Superior temporal gyrus (tissue), 1 donor: Measurements from ENCODE around the gene SORT1.
"Not testable (repeated sequence)": the region's sequence is repeated elsewhere in the genome, so short reads cannot be mapped to it uniquely, and the experiment has no call there.

Source experiments
- DNase-seq: peaks from one replicate; pipeline ENCODE4 v3.0.0-alpha.2; 2016; ENCODE audit errors: extremely low spot score

The SORT1 gene

DNA sequence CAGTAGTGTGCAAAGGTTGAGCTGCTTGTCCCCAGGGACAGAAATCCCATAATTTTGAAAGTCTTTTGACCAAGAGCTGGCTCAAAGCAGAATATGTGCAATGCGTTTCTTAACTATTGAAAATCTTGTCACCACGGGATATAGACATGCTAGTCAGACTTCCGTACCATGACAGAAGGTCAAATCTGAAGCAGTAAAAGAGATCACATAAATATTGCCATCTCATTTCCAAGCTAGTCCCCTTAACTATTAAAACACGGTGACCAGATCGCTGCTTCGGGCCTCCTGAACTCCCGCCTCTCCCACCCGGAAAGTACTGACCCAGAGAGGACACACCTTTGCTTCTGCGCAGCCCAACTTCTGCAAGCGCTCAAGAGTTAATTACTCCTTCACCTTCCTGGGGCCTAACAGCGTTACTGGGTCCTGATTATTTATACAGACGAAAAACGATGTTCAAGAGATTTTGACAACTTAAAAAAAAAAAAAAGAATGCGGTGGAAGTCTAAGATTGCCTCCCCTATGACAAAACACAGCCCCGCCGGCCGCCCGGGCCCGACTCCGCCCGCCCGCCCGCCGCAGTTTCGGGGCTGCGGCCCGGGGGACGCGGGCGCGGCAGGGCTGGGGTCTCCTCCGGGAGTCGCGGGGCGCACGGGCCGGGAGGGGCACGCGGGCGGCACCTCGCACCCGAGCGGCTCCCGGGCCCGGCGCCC, 692 bp downstream of the SORT1 start:
- peak; percentile 73 for DNase-seq

DNA sequence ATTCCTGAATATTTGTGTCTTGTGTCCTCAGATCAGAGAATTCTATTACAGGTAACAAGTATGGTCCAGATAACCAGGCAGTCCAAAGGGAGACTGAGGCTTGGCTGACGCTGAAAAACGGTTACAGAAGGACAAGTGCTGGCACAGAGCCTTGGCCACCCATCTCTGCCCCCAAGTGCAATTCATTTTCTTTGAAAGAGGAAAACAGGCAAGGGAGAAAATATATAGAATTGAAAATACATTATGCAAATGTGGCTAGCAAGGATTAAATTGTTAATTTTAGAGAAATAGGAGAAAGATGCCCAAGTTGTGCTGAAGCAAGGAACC, 1.2 kb downstream of the SORT1 start:
- DNase-seq = no peak

DNA sequence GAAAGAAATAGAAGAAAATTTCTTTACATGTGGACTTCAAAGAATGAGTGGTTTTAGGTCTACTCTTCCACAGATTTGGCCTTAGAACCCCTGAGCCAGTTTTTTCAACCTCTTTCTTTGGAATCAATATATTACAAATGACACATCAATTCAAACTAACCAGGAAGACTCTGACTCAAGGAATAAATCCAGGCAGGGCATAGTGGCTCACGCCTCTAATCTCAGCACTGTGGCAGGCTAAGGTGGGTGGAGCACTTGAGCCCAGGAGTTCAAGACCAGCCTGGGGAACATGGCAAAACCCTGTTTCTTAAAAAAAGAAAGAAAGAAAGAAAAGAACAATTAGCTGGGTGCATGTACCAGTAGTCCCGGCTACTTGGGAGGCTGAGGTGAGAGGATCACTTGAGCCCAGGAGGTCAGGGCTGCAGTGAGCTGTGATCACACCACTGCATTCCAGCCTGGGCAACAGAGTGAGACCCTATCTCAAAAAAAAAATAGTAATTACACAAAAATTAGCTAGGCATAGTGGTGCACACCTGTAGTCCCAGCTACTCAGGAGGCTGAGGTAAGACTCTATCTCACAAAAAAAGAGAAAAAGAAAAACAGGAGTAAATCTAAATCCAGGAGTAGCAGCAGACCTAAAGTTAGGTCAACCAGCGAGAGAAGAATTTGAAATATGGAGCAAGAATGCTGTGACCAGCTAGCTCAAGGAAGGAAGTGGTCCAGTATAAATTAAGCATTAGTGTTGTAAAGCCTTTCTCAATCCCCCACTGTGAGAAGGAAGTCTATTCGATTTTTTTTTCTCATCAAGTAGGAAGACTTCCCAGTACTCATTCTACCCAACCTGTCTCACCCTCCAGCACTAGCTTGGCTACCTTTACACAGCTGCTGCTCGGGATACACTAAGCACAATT, 1.9 kb downstream of the SORT1 start:
- DNase-seq = peak; percentile 72

DNA sequence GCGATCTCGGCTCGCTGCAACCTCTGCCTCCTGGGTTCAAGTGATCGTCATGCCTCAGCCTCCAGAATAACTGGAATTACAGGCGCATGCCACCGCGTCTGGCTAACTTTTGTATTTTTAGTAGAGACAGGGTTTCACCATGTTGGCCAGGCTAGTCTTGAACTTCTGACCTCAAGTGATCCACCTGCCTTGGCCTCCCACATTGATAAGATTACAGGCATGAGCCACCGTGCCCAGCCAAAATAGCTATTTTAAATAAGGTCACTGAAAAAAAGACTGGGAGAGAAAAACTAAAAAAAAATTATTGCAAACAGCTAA, 2.5 kb downstream of the SORT1 start:
- not testable (repeated sequence) for DNase-seq

DNA sequence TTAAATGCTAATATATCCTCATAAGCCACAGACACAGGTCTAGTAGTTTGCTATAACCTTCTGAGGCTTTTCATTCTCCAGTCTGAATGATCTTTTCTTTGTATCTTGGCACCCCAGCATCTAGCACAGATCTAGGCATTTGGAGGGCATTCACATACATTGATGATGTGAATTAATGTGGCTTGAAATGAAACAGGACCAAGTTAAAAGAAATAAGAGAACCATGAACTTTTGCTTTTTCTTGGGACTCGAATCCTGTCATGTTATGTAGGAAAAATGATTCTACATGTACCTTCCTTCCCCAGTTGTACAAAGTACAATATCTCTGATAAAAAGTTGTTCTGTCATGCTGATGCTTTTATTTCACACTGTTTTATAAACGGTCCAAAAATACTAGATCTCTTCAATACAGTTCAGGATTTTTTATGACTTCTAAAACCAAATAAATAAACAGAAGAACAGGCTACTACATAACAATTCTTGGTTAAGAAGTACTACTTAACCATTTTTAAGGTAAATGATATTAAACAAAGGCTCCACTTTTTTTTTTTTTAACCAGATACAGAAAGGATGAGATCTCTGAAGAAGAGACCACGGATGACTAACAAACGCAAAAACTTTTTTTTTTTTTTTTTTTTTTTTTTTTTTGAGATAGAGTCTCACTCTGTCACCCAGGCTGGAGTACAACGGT, 3.0 kb downstream of the SORT1 start:
- DNase-seq = peak; percentile 75

DNA sequence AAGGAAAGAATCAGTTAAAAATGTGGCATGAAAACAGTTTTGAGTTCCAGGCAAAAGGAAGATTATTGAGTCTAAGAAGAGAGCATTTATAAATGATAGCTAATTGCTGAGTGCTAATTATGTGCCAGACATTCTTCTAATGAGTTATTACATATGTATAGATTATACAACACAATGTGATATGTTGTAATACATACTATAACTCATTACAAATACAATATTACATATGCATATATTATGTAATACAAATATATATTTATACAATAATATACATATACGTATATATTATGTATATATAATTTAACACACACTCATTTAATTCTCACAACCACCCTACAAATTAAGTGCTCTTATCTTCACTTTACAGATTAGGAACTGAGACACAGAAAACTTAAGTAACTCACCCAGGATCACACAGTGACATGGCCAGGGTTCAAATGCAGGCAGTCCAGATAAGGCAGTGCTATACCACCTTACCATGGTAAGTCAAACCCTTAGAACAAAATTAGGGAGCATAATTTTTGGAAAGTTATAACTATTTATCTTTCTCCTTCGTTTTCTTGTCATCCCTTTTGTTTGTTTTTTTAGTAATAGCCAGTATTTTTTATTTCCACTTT, 4.0 kb downstream of the SORT1 start:
- DNase-seq = no peak

DNA sequence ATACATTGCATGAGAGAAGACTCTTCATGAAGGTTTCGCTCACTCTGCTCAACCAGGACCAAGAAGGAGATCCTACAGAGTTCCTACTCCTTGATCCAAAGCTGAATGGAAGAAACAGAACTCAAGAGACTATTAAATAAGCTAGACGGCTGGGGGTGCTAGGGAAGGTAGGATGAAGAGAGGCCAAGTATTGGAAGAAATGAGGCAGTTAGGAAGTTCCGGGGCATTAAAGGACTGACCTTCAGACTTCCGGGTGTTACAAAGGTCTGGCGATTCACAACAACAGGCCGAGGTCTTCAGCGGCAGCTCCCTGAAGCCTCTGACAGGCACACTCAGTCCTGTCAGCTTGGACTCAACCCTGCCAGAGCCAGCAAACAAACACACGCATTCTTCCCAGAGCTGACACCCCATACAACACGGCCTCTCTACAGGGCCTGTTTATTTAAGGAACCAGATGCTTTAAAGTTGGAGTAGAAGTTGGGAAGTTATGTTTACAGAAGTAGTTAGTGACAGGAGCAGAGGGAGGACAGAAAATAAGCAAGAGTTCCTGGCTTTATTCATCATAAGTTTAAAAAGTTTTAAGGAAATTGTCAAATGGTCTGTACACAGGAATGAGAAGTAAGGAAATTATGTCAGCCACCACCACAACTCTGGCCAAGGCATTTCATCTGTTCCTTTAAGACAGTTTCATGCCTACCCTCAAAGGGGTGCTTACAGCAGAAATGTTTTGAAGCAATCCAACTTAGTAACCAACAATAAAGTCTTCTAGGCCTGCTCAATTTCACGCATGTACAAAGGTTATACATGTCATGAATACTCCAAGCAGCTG, 4.7 kb downstream of the SORT1 start:
- peak; percentile 87 for DNase-seq

DNA sequence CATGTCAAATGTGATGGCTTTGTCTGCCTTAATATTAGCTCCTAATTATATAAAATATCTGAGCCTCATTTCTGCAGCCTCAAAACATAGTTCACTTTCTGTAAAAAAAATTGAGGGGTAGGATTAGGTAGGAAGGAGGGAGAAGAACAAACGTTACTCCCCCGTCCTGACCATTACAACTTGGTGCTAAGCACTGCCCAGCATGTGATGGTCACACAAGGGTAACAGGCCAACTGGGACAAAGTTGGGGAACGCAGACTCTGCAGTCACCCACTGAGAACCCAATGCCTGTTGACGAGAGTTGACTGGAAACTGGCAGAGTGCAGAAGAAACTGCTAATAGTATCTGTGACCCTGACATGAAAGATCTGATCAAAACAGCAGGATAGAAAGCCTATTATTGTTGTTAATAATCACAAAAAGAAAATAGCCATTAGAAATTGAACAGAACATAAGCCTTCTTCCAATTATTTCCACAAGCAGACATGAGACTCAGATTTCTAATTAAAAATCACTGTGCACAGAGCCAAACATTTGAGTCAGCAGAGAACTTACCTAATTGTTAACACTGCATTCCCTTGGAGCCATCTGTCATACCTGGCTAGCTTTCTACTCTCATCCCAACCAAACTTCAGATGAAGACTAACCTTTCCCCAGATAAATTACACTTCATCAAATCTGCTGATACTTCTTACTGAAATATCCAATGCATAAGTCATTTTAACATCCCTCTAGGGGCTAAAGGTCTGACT, 5.5 kb downstream of the SORT1 start:
- peak; percentile 82 for DNase-seq

DNA sequence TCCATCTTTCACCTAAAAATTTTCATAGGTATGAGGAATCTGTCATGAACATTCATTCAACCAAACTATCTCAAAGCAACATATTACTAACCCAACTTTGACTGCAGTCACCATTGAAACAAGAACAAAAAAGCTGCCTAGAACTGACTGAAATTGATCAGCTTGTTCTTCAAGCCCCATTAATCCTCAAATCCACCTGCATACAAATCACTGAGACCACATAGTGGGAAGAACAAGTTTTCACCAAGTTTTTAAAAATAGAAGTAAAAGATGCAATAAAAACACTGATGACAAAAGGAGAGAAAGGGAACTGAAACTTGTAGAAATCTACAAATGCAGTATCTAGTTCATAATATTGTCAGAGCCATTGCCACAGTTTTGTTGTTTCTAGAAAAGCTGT, 6.1 kb downstream of the SORT1 start:
- DNase-seq = no peak

DNA sequence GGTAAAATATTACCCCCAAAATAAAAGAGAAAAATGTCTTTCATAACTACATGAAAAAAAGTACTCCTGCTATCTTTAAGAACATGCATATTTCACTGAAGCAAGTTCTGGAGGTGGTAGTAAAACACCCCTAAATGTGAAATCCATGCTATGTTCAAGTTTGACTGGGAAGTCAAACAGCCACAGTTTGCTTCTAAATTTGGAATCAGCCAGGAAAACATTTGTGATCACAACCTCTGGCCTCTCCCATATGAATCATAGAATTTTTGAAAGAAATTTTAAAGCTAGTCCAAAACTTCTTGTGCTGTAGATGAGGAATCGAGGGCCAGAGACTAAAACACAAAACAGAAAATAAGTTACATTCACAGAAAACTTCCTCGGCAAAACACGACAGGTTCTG, 6.6 kb downstream of the SORT1 start:
- peak; percentile 54 for DNase-seq

DNA sequence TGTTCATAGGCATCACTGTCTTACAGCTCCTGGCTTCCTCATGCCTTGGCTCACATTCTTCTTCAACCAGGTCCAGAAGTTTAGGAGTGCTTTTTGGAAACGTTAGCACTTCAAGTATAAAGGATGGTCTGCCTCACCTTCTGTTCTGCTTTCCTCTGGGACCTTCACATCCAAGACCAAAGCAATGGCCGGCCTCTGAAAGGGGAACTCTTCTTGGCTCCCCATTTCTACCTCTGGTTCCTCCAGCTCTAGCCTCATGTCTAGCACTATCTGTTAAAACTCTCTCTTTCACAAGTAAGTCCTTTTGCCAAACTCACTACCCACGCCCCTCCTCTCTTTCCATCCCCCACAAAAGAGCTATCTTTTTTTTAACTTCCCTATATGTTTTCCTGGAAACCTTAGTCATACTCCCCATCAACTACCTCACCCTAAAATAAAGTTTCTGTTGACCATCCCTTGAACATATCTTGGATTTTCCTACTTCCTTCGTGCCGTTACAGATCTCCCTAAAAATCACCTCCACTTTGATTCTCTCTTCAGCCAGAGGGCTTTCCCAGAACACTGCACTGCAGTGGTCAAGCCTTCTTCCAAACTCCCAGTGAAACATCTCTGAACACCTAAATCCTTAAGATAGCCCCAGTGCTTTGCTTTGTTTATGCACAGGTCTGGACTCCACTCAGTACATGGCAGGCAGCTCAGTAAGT, 7.9 kb downstream of the SORT1 start:
- peak; percentile 45 for DNase-seq

DNA sequence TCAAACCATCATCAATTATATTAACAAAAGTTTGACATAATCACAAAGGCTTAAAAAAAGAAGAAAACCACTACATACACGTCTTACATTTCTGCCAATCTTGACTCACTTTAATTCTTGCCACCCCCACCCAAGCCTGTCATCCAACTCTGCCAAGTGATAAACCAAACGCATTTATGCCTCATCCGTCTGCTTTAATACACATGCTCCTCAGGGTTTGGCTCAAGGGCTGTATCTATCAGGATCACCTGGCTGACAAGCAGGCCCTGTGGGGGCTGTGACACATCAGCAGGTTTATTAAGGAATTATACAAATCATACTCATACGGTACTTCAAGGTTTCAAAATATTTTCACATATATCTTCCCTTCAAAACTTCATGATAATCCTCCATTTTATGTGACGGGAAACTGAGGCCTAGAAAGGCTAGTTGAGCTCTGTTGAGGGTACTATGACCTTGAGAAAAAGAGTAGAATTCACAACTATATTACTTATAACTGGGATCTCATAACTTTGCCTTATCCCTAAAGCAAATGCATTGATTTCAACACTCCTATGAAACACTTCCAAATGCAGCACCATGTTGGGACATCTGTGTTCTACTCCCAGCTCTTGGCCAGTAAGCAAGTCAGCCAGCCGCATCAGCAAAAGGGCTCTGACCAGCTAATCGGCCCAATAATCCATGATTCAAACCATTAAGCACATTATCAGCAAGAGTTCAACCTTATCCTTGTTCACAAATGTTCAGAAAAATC, 8.7 kb downstream of the SORT1 start:
- no peak for DNase-seq

DNA sequence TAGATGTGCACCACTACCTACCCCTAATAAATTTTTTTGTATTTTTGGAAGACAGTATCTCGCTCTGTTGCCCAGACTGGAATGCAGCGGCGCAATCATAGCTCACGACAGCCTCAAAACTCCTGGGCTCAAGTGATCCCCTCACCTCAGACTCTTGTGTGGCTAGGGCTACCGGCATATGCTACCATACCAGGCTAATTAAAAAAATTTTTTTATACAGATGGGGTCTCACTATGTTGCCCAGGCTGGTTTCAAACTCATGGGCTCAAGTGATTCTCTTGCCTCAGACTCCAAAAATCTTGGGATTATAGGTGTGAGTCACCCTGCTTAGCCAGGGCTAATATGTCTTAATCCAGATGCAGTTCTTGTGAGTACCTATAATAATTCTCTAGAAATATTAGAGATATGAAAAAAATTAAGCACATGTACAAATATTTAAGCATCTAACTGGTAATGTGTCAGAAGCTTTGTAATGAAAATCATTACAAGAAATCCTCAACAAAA, 9.5 kb downstream of the SORT1 start:
- DNase-seq = no peak

DNA sequence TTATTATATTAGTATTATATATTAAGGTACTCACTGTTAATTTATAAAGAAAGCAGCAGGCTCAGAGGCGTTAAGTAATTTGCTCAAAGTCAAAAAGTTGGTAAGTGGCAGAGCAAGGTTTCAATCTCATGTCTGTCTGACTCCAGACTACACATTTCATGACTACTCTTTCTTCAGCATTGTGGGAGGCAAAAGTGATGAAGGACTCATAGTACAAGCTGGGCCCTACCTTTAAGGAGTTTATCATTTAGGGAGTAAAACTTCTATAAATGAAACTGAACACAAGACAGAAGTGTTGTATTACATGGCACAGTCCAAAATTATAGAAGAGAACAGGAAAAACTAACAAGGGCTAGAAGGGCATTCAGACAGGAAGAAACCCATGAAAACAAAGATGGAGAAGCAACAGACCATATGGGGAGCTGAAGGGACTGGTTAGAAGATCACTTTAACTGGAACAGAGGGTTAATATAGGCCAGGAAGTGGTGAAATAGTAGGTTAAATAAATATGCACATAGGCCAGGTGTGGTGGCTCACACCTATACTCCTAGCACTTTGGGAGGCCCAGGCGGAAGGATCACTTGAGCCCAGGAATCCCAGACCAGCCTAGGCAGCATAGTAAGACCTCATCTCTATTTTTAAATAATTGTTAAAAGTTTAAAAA, 11.5 kb downstream of the SORT1 start:
- DNase-seq = no peak

DNA sequence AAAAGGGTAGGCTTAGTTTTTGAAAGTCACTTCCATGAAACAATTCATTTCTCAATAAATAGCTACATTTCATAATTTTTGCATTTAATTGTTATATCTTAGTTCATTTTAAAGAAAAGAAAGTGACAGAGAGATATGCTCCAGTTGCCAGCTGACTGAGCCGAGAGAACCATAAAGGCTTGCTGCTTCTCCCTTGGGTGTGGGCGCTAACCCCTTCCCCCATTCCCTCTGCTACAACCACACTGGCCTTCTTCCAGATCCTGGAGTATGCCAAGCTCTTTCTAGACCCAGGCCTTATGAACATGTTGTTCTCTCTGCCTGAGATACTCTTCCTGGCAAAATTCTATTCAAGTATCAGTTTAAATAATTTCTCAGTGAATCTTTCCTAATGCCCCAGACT, 12.3 kb downstream of the SORT1 start:
- peak; percentile 82 for DNase-seq

DNA sequence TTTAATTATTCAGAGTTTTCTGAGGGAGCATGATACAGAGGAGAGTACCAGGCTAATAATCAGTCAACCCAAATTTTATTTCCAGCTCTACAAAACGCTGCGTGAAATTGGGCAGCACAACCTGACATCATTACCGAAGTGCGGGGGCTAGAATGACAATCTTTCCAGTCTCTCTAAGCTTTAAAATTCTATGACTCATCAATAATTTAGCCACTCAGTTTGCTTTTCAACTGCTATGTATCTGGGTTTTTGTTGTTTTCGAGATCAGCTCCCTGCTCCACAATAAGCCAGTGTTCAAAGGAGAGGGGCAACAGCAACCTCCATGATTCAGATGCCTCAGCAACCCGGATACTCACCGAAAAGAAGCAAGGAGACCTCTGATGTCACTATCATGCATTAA, 13.9 kb downstream of the SORT1 start:
- DNase-seq = peak; percentile 63

DNA sequence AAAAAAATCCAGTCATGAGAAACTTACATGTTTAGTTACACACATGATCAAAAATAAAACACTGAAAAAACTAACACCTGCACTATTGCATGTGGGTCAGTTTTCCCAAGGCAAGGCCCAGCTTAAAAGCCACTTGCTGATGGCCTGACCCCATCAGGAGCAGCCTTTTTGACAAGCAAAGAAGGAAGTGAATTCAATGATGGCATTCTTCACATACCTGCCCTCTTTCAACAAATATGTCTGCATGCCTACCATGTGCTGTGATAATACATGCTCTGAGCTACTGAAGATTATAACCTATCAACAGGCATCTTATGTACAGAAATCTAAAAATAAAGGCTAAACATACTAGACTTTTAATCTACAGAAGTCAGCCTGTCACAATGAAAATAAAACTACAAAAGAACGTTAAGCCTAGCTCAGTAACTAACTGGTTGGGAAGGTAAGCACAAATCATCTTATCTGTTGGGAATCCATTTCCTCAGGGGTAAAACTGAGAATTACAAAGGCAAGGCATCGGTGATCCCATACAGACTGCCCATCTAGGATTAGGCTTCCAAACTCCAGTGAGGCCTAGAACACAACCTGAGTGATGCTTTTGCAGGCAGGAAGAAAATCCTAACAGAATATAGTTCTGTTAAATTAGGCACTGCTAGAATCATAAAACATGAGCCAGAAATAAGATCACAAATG, 14.5 kb downstream of the SORT1 start:
- peak; percentile 33 for DNase-seq

DNA sequence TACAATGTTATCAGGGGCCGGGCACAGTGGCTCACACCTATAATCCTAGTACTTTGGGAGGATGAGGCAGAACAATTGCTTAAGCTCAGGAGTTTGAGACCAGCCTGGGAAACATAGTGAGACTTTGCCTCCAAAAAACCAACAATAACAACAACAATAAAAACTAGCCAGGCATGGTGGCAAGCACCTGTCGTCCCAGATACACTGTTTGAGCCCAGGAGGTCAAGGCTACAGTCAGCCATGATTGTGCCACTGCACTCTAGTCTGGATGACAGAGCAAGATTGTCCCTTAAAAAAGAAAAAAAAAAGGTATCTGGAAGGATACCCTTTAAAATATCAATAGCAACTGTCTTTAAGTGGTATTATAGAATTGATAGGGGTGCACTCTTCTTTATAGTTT, 16.1 kb downstream of the SORT1 start:
- DNase-seq = no peak
